K562 (cell line): Measurements from ENCODE around the gene TTC33. TPM values are rescaled to one million over a fixed set of nuclear protein-coding genes. Genes with fewer than 3 reads are reported as not detected.

Experiments
- ATF1 ChIP-seq, 2 experiments: fragments of 450-650 bp in 1 of 2; IDR thresholded peaks; 2 replicates each; pipeline ENCODE4 v1.6.1; 2016; ENCODE audit warnings: missing compliant biosample characterization in 1 of 2, missing genetic modification characterization in 1 of 2
- CBFA2T2 ChIP-seq: fragments of 450-650 bp; conservative IDR thresholded peaks from 2 replicates; pipeline ENCODE4 v1.6.1; 2017; ENCODE audit warnings: mild to moderate bottlenecking
- ELF4 ChIP-seq: fragments of 450-650 bp; formaldehyde crosslinking; IDR thresholded peaks from 2 replicates; pipeline ENCODE4 v1.4.0; 2022; ENCODE audit warnings: missing genetic modification characterization
- FOXK1 ChIP-seq: sonication (generic); formaldehyde crosslinking; IDR thresholded peaks from 2 replicates; pipeline ENCODE4 v1.8.0; 2022; ENCODE audit warnings: missing genetic modification reagents, mild to moderate bottlenecking, borderline replicate concordance
- KLF1 ChIP-seq: fragments of 450-650 bp; IDR thresholded peaks from 2 replicates; pipeline ENCODE4 v1.6.1; 2016; ENCODE audit warnings: missing genetic modification characterization, missing compliant biosample characterization
- LARP7 ChIP-seq: fragments of 450-650 bp; IDR thresholded peaks from 2 replicates; pipeline ENCODE4 v1.6.1; 2016
- RCOR1 ChIP-seq, 2 experiments: IDR thresholded peaks; 2 replicates each; pipeline ENCODE4 v1.6.1; 2012; ENCODE audit warnings: low read depth in 2 of 2, low read length in 2 of 2, borderline replicate concordance in 1 of 2, improper control_type of control experiment in 1 of 2
- SRSF1 ChIP-seq: fragments of 200-400 bp; formaldehyde crosslinking; IDR thresholded peaks from 2 replicates; pipeline ENCODE4 v1.6.1; 2017; ENCODE audit warnings: mild to moderate bottlenecking, low read depth, low read length, moderate library complexity
- TBP ChIP-seq: optimal IDR thresholded peaks from 2 replicates; pipeline ENCODE3; 2011; ENCODE audit warnings: low read depth, low read length, improper control_type of control experiment
- ZNF197 ChIP-seq: fragments of 200-800 bp; sonication (Bioruptor generic); IDR thresholded peaks from 2 replicates; pipeline ENCODE4 v1.6.1; 2016; ENCODE audit warnings: low read depth, missing genetic modification characterization, missing compliant biosample characterization
- polyA plus RNA-seq, 8 experiments: library from polyadenylated mRNA; depleted of rRNA in 4 of 8; stranded (reverse) in 5 of 8; unstranded in 3 of 8; fragments of >200 nt; fragmentation: Nextera tagmentation in 2 of 8; fragmentation: Illumina TruSeq in 1 of 8; extraction: Ambion mirVana in 2 of 8; extraction: Trizol in 1 of 8; gene quantifications; 2 replicates each; pipeline versions ENCODE4 v1.2.1 to v1.2.3, GENCODE V29; 2011 to 2014; ENCODE audit warnings: inconsistent platforms in 1 of 8, missing spikeins in 1 of 8
- total RNA-seq, 7 experiments: library from RNA; depleted of rRNA in 6 of 7; stranded (reverse); fragments of >200 nt in 6 of 7; fragmentation: Illumina TruSeq in 2 of 7; extraction: Trizol in 2 of 7; gene quantifications; 2 replicates each; pipeline versions ENCODE4 v1.2.1 to v1.2.3, GENCODE V29; 2011 to 2021; ENCODE audit warnings: low replicate concordance in 1 of 7
- TF ChIP-seq, protein P1 (sequence below): fragments of 450-650 bp; conservative IDR thresholded peaks from 2 replicates; pipeline ENCODE4 v1.6.1; 2016; ENCODE audit warnings: missing genetic modification characterization, low read depth, mild to moderate bottlenecking, control low read depth, missing compliant biosample characterization
- TF ChIP-seq, protein P2 (sequence below): fragments of 250-450 bp; sonication (Bioruptor Pico); IDR thresholded peaks from 2 replicates; pipeline ENCODE4 v1.4.0; 2020
- TF ChIP-seq, protein P3 (sequence below): sonication (generic); formaldehyde crosslinking; IDR thresholded peaks from 2 replicates; pipeline ENCODE4 v1.8.0; 2022; ENCODE audit warnings: mild to moderate bottlenecking, missing genetic modification reagents

Gene TTC33
- total and polyA plus RNA-seq, 9 of the 15 experiments (the other 6 are each of a cell fraction or from before 2014, with no cell fraction given), result 11.5 to 24.9 (median 21.1) TPM

GRCh38 chr5:40798012-40798800 lies 42.4 kb upstream of the TTC33 start, which contains the start of gene PRKAA1 (continued):
- TF ChIP-seq, protein P1, sequence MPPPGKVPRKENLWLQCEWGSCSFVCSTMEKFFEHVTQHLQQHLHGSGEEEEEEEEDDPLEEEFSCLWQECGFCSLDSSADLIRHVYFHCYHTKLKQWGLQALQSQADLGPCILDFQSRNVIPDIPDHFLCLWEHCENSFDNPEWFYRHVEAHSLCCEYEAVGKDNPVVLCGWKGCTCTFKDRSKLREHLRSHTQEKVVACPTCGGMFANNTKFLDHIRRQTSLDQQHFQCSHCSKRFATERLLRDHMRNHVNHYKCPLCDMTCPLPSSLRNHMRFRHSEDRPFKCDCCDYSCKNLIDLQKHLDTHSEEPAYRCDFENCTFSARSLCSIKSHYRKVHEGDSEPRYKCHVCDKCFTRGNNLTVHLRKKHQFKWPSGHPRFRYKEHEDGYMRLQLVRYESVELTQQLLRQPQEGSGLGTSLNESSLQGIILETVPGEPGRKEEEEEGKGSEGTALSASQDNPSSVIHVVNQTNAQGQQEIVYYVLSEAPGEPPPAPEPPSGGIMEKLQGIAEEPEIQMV (tag), result 0 out of 2 replicates have a peak, but pooled peaks have one; percentile 7
- TF ChIP-seq TBP (peak; percentile 92), ATF1 (CRISPR knock-in tag; IDR thresholded peaks at IDR 0.05) (peak; percentile 72; the same call in 1 of the 2 replicates), ATF1 (tag; IDR thresholded peaks at IDR 0.05) (peak; percentile 87), RCOR1 (IDR thresholded peaks at IDR 0.05; ENCODE audit: borderline replicate concordance in 1 of 2, low read depth in 2 of 2, low read length in 2 of 2) (peak in 1 of 2 experiments; percentile 30; a peak in 3 of 4 replicates), SRSF1 (no peak), CBFA2T2 (no peak; the same call in 1 of the 2 replicates), ZNF197 (peak; percentile 45; the same call in 1 of the 2 replicates), KLF1 (tag) (peak; percentile 64; the same call in 1 of the 2 replicates), ELF4 (CRISPR knock-in tag) (0 out of 2 replicates have a peak, but pooled peaks have one; percentile 30), LARP7 (no peak), FOXK1 (CRISPR knock-in tag) (0 out of 2 replicates have a peak, but pooled peaks have one; percentile 80)
- TF ChIP-seq, protein P2, sequence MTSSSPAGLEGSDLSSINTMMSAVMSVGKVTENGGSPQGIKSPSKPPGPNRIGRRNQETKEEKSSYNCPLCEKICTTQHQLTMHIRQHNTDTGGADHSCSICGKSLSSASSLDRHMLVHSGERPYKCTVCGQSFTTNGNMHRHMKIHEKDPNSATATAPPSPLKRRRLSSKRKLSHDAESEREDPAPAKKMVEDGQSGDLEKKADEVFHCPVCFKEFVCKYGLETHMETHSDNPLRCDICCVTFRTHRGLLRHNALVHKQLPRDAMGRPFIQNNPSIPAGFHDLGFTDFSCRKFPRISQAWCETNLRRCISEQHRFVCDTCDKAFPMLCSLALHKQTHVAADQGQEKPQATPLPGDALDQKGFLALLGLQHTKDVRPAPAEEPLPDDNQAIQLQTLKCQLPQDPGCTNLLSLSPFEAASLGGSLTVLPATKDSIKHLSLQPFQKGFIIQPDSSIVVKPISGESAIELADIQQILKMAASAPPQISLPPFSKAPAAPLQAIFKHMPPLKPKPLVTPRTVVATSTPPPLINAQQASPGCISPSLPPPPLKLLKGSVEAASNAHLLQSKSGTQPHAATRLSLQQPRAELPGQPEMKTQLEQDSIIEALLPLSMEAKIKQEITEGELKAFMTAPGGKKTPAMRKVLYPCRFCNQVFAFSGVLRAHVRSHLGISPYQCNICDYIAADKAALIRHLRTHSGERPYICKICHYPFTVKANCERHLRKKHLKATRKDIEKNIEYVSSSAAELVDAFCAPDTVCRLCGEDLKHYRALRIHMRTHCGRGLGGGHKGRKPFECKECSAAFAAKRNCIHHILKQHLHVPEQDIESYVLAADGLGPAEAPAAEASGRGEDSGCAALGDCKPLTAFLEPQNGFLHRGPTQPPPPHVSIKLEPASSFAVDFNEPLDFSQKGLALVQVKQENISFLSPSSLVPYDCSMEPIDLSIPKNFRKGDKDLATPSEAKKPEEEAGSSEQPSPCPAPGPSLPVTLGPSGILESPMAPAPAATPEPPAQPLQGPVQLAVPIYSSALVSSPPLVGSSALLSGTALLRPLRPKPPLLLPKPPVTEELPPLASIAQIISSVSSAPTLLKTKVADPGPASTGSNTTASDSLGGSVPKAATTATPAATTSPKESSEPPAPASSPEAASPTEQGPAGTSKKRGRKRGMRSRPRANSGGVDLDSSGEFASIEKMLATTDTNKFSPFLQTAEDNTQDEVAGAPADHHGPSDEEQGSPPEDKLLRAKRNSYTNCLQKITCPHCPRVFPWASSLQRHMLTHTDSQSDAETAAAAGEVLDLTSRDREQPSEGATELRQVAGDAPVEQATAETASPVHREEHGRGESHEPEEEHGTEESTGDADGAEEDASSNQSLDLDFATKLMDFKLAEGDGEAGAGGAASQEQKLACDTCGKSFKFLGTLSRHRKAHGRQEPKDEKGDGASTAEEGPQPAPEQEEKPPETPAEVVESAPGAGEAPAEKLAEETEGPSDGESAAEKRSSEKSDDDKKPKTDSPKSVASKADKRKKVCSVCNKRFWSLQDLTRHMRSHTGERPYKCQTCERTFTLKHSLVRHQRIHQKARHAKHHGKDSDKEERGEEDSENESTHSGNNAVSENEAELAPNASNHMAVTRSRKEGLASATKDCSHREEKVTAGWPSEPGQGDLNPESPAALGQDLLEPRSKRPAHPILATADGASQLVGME (CRISPR knock-in tag), result peak; percentile 87
- TF ChIP-seq, protein P3, sequence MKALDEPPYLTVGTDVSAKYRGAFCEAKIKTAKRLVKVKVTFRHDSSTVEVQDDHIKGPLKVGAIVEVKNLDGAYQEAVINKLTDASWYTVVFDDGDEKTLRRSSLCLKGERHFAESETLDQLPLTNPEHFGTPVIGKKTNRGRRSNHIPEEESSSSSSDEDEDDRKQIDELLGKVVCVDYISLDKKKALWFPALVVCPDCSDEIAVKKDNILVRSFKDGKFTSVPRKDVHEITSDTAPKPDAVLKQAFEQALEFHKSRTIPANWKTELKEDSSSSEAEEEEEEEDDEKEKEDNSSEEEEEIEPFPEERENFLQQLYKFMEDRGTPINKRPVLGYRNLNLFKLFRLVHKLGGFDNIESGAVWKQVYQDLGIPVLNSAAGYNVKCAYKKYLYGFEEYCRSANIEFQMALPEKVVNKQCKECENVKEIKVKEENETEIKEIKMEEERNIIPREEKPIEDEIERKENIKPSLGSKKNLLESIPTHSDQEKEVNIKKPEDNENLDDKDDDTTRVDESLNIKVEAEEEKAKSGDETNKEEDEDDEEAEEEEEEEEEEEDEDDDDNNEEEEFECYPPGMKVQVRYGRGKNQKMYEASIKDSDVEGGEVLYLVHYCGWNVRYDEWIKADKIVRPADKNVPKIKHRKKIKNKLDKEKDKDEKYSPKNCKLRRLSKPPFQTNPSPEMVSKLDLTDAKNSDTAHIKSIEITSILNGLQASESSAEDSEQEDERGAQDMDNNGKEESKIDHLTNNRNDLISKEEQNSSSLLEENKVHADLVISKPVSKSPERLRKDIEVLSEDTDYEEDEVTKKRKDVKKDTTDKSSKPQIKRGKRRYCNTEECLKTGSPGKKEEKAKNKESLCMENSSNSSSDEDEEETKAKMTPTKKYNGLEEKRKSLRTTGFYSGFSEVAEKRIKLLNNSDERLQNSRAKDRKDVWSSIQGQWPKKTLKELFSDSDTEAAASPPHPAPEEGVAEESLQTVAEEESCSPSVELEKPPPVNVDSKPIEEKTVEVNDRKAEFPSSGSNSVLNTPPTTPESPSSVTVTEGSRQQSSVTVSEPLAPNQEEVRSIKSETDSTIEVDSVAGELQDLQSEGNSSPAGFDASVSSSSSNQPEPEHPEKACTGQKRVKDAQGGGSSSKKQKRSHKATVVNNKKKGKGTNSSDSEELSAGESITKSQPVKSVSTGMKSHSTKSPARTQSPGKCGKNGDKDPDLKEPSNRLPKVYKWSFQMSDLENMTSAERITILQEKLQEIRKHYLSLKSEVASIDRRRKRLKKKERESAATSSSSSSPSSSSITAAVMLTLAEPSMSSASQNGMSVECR, result peak; percentile 75
